ENCODE measurements around the gene CLNK.

Gene CLNK

GRCh38 chr4:10502717-10503116 lies 181.9 kb downstream of the CLNK start:
- TF ChIP-seq Cebpa-rat (IDR thresholded peaks at IDR 0.05): no peak
- Histone ChIP-seq H3K27ac (no peak overlapping the region), H3K9ac (no peak overlapping the region), H3K4me3 (no peak overlapping the region), H3K4me2 (no peak overlapping the region), H3K36me3 (no peaks in the 10 kb centered on the region), H3K9me3 (peaks cover 31% of the 10 kb centered on the region), H3K27me3 (no peaks in the 10 kb centered on the region), H4K20me1 (no peaks in the 10 kb centered on the region), H3K4me1 (no peaks in the 10 kb centered on the region)

GRCh38 chr4:10500776-10501175 lies 183.8 kb downstream of the CLNK start:
- H3K36me3 ChIP-seq: no peaks in the 10 kb centered on the region
- TF ChIP-seq Cebpa-rat (IDR thresholded peaks at IDR 0.05): no peak
- H3K4me2 ChIP-seq: no peak overlapping the region
- peaks cover 18% of the 10 kb centered on the region; the same call in 1 of the 2 replicates for H3K9me3 ChIP-seq
- H3K4me1 ChIP-seq: peaks cover 8% of the 10 kb centered on the region; the same call in 1 of the 2 replicates
- H4K20me1 ChIP-seq: no peaks in the 10 kb centered on the region
- no peak overlapping the region for H3K4me3 ChIP-seq
- H3K9ac ChIP-seq: no peak overlapping the region
- H3K27me3 ChIP-seq: no peaks in the 10 kb centered on the region
- H3K27ac ChIP-seq: no peak overlapping the region

- Histone ChIP-seq H3K36me3 (no peaks in the 10 kb centered on the region), H3K27me3 (no peaks in the 10 kb centered on the region), H3K4me1 (peaks cover 8% of the 10 kb centered on the region; the same call in 1 of the 2 replicates), H3K27ac (no peak overlapping the region), H4K20me1 (no peaks in the 10 kb centered on the region), H3K9ac (no peak overlapping the region), H3K9me3 (no peaks in the 10 kb centered on the region), H3K4me3 (no peak overlapping the region), H3K4me2 (peak overlapping the region; percentile 27; the same call in 1 of the 2 replicates)
- no peak for TF ChIP-seq Cebpa-rat (IDR thresholded peaks at IDR 0.05)
Observed at GRCh38 chr4:10496200-10496599, 188.4 kb downstream of the CLNK start.

GRCh38 chr4:10495651-10496050 lies 188.9 kb downstream of the CLNK start:
- Histone ChIP-seq H4K20me1 (no peaks in the 10 kb centered on the region), H3K9me3 (no peaks in the 10 kb centered on the region), H3K36me3 (no peaks in the 10 kb centered on the region), H3K27me3 (no peaks in the 10 kb centered on the region), H3K9ac (no peak overlapping the region), H3K4me1 (peaks cover 8% of the 10 kb centered on the region; the same call in 1 of the 2 replicates), H3K27ac (no peak overlapping the region), H3K4me3 (no peak overlapping the region), H3K4me2 (no peak overlapping the region)
- TF ChIP-seq Cebpa-rat (IDR thresholded peaks at IDR 0.05): no peak

GRCh38 chr4:10492464-10492863 lies 192.1 kb downstream of the CLNK start:
- no peaks in the 10 kb centered on the region for H3K9me3 ChIP-seq
- H3K27me3 ChIP-seq: no peaks in the 10 kb centered on the region
- no peaks in the 10 kb centered on the region for H3K36me3 ChIP-seq
- no peak overlapping the region for H3K9ac ChIP-seq
- H3K4me2 ChIP-seq: no peak overlapping the region
- no peak overlapping the region for H3K27ac ChIP-seq
- H4K20me1 ChIP-seq: no peaks in the 10 kb centered on the region
- peaks cover 8% of the 10 kb centered on the region; the same call in 1 of the 2 replicates for H3K4me1 ChIP-seq
- H3K4me3 ChIP-seq: no peak overlapping the region
- TF ChIP-seq Cebpa-rat (IDR thresholded peaks at IDR 0.05): no peak

- Histone ChIP-seq H4K20me1 (no peaks in the 10 kb centered on the region), H3K27me3 (no peaks in the 10 kb centered on the region), H3K4me1 (peaks cover 4% of the 10 kb centered on the region; the same call in 1 of the 2 replicates), H3K36me3 (no peaks in the 10 kb centered on the region), H3K4me2 (no peak overlapping the region), H3K4me3 (no peak overlapping the region), H3K27ac (no peak overlapping the region), H3K9ac (no peak overlapping the region), H3K9me3 (no peaks in the 10 kb centered on the region)
- TF ChIP-seq Cebpa-rat (IDR thresholded peaks at IDR 0.05): no peak
Observed at GRCh38 chr4:10491401-10491800, 193.2 kb downstream of the CLNK start.

GRCh38 chr4:10490996-10491395 lies 193.6 kb downstream of the CLNK start:
- H3K4me2 ChIP-seq: no peak overlapping the region
- H3K27me3 ChIP-seq: no peaks in the 10 kb centered on the region
- H3K9ac ChIP-seq: no peak overlapping the region
- TF ChIP-seq Cebpa-rat (IDR thresholded peaks at IDR 0.05): no peak
- no peaks in the 10 kb centered on the region for H3K9me3 ChIP-seq
- no peaks in the 10 kb centered on the region for H3K4me1 ChIP-seq
- no peak overlapping the region for H3K4me3 ChIP-seq
- H3K27ac ChIP-seq: no peak overlapping the region
- no peaks in the 10 kb centered on the region for H3K36me3 ChIP-seq
- no peaks in the 10 kb centered on the region for H4K20me1 ChIP-seq

- no peak overlapping the region for H3K27ac ChIP-seq
- no peak for TF ChIP-seq Cebpa-rat (IDR thresholded peaks at IDR 0.05)
- H3K36me3 ChIP-seq: no peaks in the 10 kb centered on the region
- H3K9me3 ChIP-seq: no peaks in the 10 kb centered on the region
- no peaks in the 10 kb centered on the region for H3K4me1 ChIP-seq
- no peak overlapping the region for H3K4me3 ChIP-seq
- no peaks in the 10 kb centered on the region for H4K20me1 ChIP-seq
- no peak overlapping the region for H3K9ac ChIP-seq
- H3K4me2 ChIP-seq: no peak overlapping the region
- H3K27me3 ChIP-seq: no peaks in the 10 kb centered on the region
Observed at GRCh38 chr4:10482913-10483312, 201.7 kb downstream of the CLNK start.

GRCh38 chr4:10480616-10481015 lies 204.0 kb downstream of the CLNK start:
- Histone ChIP-seq H3K27ac (no peak overlapping the region), H3K4me3 (no peak overlapping the region), H3K4me1 (peaks cover 12% of the 10 kb centered on the region), H3K4me2 (no peak overlapping the region), H3K36me3 (no peaks in the 10 kb centered on the region), H3K9ac (no peak overlapping the region), H4K20me1 (no peaks in the 10 kb centered on the region), H3K27me3 (no peaks in the 10 kb centered on the region), H3K9me3 (no peaks in the 10 kb centered on the region; the same call in 1 of the 2 replicates)
- TF ChIP-seq Cebpa-rat (IDR thresholded peaks at IDR 0.05): no peak

- H3K9me3 ChIP-seq: no peaks in the 10 kb centered on the region; the same call in 1 of the 2 replicates
- H3K9ac ChIP-seq: no peak overlapping the region
- H3K27ac ChIP-seq: no peak overlapping the region
- no peaks in the 10 kb centered on the region for H3K27me3 ChIP-seq
- H3K4me3 ChIP-seq: no peak overlapping the region
- H4K20me1 ChIP-seq: no peaks in the 10 kb centered on the region
- no peaks in the 10 kb centered on the region for H3K36me3 ChIP-seq
- H3K4me2 ChIP-seq: no peak overlapping the region
- H3K4me1 ChIP-seq: peaks cover 12% of the 10 kb centered on the region
- no peak for TF ChIP-seq Cebpa-rat (IDR thresholded peaks at IDR 0.05)
Observed at GRCh38 chr4:10478621-10479020, 205.9 kb downstream of the CLNK start.

GRCh38 chr4:10470505-10470904 lies 214.1 kb downstream of the CLNK start:
- no peaks in the 10 kb centered on the region for H3K27me3 ChIP-seq
- TF ChIP-seq Cebpa-rat (IDR thresholded peaks at IDR 0.05): no peak
- no peak overlapping the region for H3K4me3 ChIP-seq
- H4K20me1 ChIP-seq: no peaks in the 10 kb centered on the region
- no peaks in the 10 kb centered on the region for H3K36me3 ChIP-seq
- no peak overlapping the region for H3K27ac ChIP-seq
- H3K9me3 ChIP-seq: no peaks in the 10 kb centered on the region; the same call in 1 of the 2 replicates
- H3K9ac ChIP-seq: no peak overlapping the region
- H3K4me1 ChIP-seq: no peaks in the 10 kb centered on the region
- H3K4me2 ChIP-seq: no peak overlapping the region
